Liver (tissue), 2 donors: ENCODE measurements around the gene PLAC1.

ENCODE experiments used
- FOXA1 ChIP-seq: IDR thresholded peaks from 2 replicates; pipeline ENCODE4 v1.6.1; 2016; ENCODE audit warnings: antibody characterized with exemption
- TF ChIP-seq, protein P1 (sequence below): fragments of 150-350 bp; IDR thresholded peaks from 2 replicates; pipeline ENCODE4 v1.5.1; 2017; ENCODE audit warnings: improper control_type of control experiment, low read depth, low read length; ENCODE audit not compliant: missing input control
- donor health status: healthy.

DNA sequence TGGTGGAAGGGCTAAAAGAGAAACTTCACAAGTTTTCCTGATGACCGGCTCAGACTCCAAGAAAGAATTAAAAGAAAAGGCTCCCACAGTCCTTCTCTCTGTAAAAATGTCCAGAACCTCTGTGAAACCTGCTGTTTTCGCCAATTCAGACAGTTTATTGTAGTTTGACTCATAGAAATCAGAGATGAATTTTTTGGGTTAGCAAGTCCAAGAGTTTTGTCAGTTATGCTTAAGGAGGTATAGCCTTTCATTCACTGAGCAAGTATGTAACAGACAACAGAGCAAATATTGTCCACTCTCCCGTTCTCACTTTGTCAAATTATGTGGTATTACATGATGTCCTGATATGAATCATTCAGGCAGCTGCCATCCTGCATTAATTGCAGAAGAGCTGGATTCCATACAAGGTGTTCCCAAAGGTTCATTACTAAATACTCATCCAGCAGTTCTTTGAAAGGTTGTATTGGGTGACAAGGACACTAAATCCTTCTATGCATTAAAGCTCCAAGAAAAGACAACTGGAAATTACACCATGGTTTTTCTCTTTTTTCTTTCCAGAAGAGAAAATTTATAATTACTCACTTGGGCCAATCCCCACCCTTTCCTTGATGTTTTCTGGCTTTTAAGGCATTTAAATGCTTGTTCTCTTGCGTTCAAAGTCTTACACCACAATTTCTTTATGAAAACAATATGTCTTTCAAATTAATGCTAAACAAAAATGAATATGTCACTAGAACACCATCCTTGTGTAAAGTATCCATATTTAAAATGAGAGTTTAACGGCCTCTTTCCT, 30.0 kb upstream of the PLAC1 start:
- TF ChIP-seq, protein P1, sequence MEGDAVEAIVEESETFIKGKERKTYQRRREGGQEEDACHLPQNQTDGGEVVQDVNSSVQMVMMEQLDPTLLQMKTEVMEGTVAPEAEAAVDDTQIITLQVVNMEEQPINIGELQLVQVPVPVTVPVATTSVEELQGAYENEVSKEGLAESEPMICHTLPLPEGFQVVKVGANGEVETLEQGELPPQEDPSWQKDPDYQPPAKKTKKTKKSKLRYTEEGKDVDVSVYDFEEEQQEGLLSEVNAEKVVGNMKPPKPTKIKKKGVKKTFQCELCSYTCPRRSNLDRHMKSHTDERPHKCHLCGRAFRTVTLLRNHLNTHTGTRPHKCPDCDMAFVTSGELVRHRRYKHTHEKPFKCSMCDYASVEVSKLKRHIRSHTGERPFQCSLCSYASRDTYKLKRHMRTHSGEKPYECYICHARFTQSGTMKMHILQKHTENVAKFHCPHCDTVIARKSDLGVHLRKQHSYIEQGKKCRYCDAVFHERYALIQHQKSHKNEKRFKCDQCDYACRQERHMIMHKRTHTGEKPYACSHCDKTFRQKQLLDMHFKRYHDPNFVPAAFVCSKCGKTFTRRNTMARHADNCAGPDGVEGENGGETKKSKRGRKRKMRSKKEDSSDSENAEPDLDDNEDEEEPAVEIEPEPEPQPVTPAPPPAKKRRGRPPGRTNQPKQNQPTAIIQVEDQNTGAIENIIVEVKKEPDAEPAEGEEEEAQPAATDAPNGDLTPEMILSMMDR = no peak
- no peak for TF ChIP-seq FOXA1
